Caco-2 (cell line): ENCODE results near the gene RAB3A. TPM values are rescaled to one million over a fixed set of nuclear protein-coding genes. Genes with fewer than 3 reads are reported as not detected.

ENCODE experiments used
- BruUV-seq: library from RNA; stranded (reverse); fragments of 400-500 nt; replicated peaks from 2 replicates; lab custom pipeline; 2021; lab: Mats Ljungman, UMichigan
- CTCF ChIA-PET: fragments of 300-600 bp; sonication (Branson Sonifier 250); formaldehyde crosslinking; loops from one replicate; lab custom pipeline; 2022; ENCODE audit warnings: antibody characterized with exemption; lab: Charles Lee
- POLR2A ChIA-PET: fragments of 300-600 bp; sonication (Branson Sonifier 250); formaldehyde crosslinking; loops from one replicate; lab custom pipeline; 2022; ENCODE audit warnings: antibody characterized with exemption; lab: Charles Lee
- DNase-seq, 2 experiments: peaks; one replicate each; pipeline versions ENCODE4 v3.0.0 to v3.0.0-alpha.2; 2020 to 2022
- H3K27me3 ChIP-seq: replicated peaks from 2 replicates; pipeline ENCODE4 v1.6.0; 2011; ENCODE audit warnings: low read length; ENCODE audit not compliant: control insufficient read depth, insufficient read depth
- H3K36me3 ChIP-seq: 2 replicates; pipeline ENCODE4 v1.5.1; 2011; ENCODE audit warnings: low read length; ENCODE audit not compliant: control insufficient read depth, insufficient read depth
- H3K4me1 ChIP-seq: fragments of 250-450 bp; sonication (Bioruptor Pico); 2 replicates; pipeline ENCODE4 v1.5.1; 2020; ENCODE audit warnings: mild to moderate bottlenecking
- H3K4me3 ChIP-seq: 2 replicates; pipeline ENCODE4 v1.5.1; 2011; ENCODE audit warnings: low read depth, mild to moderate bottlenecking, control low read depth, low read length
- H3K9me3 ChIP-seq: fragments of 250-450 bp; sonication (Bioruptor Pico); 2 replicates; pipeline ENCODE4 v1.5.1; 2020; ENCODE audit warnings: mild to moderate bottlenecking, moderate library complexity
- H3K27ac Mint-ChIP-seq: one replicate; pipeline ENCODE4 v1.8.0; 2022; ENCODE audit warnings: mixed read lengths; ENCODE audit not compliant: unreplicated experiment
- H3K27me3 Mint-ChIP-seq: one replicate; pipeline ENCODE4 v1.8.0; 2022; ENCODE audit warnings: mixed read lengths; ENCODE audit not compliant: insufficient read depth, unreplicated experiment
- H3K36me3 Mint-ChIP-seq: one replicate; pipeline ENCODE4 v1.8.0; 2022; ENCODE audit warnings: mild to moderate bottlenecking, mixed read lengths; ENCODE audit not compliant: insufficient read depth, unreplicated experiment
- H3K4me1 Mint-ChIP-seq: one replicate; pipeline ENCODE4 v1.8.0; 2022; ENCODE audit warnings: low read depth, mixed read lengths; ENCODE audit not compliant: unreplicated experiment
- H3K4me3 Mint-ChIP-seq: one replicate; pipeline ENCODE4 v1.8.0; 2022; ENCODE audit warnings: mild to moderate bottlenecking, moderate library complexity, mixed read lengths; ENCODE audit not compliant: unreplicated experiment
- H3K9me3 Mint-ChIP-seq: one replicate; pipeline ENCODE4 v1.8.0; 2022; ENCODE audit warnings: mixed read lengths; ENCODE audit not compliant: unreplicated experiment
- intact Hi-C: fragments of 100-400 bp; cut with micrococcal nuclease; formaldehyde crosslinking; loops from one replicate; pipeline ENCODE4 v1.10.0; 2022; ENCODE audit not compliant: unreplicated experiment
- total RNA-seq: library from RNA; stranded (reverse); gene quantifications from 2 replicates; pipeline ENCODE4 v1.2.3, GENCODE V29; 2022
- TF ChIP-seq, protein P1 (sequence below), 2 experiments: fragments of 200-600 bp in 1 of 2; IDR thresholded peaks; 1 replicate in 1 of 2; 2 replicates in 1 of 2; pipeline versions ENCODE4 v1.5.1 to v1.8.0; 2011 to 2022; ENCODE audit warnings: antibody characterized with exemption in 1 of 2, control low read depth in 1 of 2, inconsistent platforms in 1 of 2, low read depth in 1 of 2, low read length in 1 of 2, mild to moderate bottlenecking in 1 of 2, moderate library complexity in 1 of 2; ENCODE audit not compliant: insufficient read depth in 1 of 2, severe bottlenecking in 1 of 2, unreplicated experiment in 1 of 2

The RAB3A gene
- total RNA-seq, 1 experiment from 2014 or later, result 2.3 TPM

GRCh38 chr19:18219911-18220631 is 16.2 kb upstream of the RAB3A start:
- TF ChIP-seq, protein P1, sequence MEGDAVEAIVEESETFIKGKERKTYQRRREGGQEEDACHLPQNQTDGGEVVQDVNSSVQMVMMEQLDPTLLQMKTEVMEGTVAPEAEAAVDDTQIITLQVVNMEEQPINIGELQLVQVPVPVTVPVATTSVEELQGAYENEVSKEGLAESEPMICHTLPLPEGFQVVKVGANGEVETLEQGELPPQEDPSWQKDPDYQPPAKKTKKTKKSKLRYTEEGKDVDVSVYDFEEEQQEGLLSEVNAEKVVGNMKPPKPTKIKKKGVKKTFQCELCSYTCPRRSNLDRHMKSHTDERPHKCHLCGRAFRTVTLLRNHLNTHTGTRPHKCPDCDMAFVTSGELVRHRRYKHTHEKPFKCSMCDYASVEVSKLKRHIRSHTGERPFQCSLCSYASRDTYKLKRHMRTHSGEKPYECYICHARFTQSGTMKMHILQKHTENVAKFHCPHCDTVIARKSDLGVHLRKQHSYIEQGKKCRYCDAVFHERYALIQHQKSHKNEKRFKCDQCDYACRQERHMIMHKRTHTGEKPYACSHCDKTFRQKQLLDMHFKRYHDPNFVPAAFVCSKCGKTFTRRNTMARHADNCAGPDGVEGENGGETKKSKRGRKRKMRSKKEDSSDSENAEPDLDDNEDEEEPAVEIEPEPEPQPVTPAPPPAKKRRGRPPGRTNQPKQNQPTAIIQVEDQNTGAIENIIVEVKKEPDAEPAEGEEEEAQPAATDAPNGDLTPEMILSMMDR (IDR thresholded peaks at IDR 0.05; ENCODE audit: insufficient read depth in 1 of 2, low read depth in 1 of 2, low read length in 1 of 2, severe bottlenecking in 1 of 2, unreplicated experiment in 1 of 2), result no peak
- Mint-ChIP-seq H3K27me3 (no peaks in the 10 kb centered on the region), H3K4me1 (peaks cover 4% of the 10 kb centered on the region), H3K27ac (no peak overlapping the region), H3K9me3 (no peaks in the 10 kb centered on the region), H3K4me3 (no peak overlapping the region), H3K36me3 (peaks cover 26% of the 10 kb centered on the region)
- Histone ChIP-seq H3K27me3 (no peaks in the 10 kb centered on the region), H3K4me1 (0 out of 2 replicates have a peak, but pooled peaks cover 3% of the 10 kb centered on the region), H3K4me3 (no peak overlapping the region), H3K9me3 (no peaks in the 10 kb centered on the region), H3K36me3 (no peaks in the 10 kb centered on the region)
- ChIA-PET POLR2A (interaction anchor here (0.6 kb wide), 1 partner anchor 265 kb away, joined by 6 read pairs; no protein-coding TSS in a partner anchor), CTCF (interaction anchor here (1.4 to 1.6 kb wide), 3 partner anchors 10 to 107 kb away, joined by 3 to 5 read pairs (median 5); no protein-coding TSS in a partner anchor)
- BruUV-seq, result no TSS peak
- DNase-seq, result no peak
- intact Hi-C loops, result no loop called here

GRCh38 chr19:18218600-18218999 is 14.8 kb upstream of the RAB3A start:
- intact Hi-C loops, result no loop called here
- Mint-ChIP-seq H3K27me3 (no peaks in the 10 kb centered on the region), H3K36me3 (peaks cover 12% of the 10 kb centered on the region)

DNA sequence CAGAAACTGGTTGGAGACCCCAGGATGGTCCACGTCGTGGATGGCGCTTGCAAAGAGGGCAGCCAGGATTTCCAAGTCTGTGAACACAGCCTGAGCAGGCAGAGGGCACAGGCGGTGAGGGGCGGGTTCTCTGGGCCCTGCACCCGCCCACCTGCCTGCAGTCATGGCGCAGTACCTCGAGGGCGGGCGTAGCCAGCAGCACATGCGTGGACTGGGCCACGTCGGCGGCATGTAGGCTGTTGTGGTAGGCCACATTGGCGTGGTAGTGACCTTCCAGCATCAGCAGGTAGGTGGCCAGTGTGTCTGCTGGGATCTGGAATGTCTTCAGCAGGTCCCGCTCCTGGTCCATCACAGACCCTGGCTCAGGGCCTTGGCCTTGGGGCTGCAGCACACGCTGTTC is 14.3 kb upstream of the RAB3A start:
- no peaks in the 10 kb centered on the region for H3K27me3 ChIP-seq
- H3K9me3 Mint-ChIP-seq, result no peaks in the 10 kb centered on the region
- H3K4me3 ChIP-seq, result no peak overlapping the region
- POLR2A ChIA-PET, result no interaction called here
- H3K4me3 Mint-ChIP-seq, result no peak overlapping the region
- no peak overlapping the region for H3K27ac Mint-ChIP-seq
- H3K4me1 Mint-ChIP-seq, result peaks cover 4% of the 10 kb centered on the region
- CTCF ChIA-PET, result no interaction called here
- H3K36me3 Mint-ChIP-seq, result peaks cover 10% of the 10 kb centered on the region
- no peaks in the 10 kb centered on the region for H3K27me3 Mint-ChIP-seq
- no peaks in the 10 kb centered on the region for H3K9me3 ChIP-seq
- TF ChIP-seq, protein P1 (IDR thresholded peaks at IDR 0.05; ENCODE audit: insufficient read depth in 1 of 2, low read depth in 1 of 2, low read length in 1 of 2, severe bottlenecking in 1 of 2, unreplicated experiment in 1 of 2), result no peak
- intact Hi-C loops, result no loop called here
- BruUV-seq, result no TSS peak
- H3K4me1 ChIP-seq, result no peaks in the 10 kb centered on the region
- DNase-seq, result no peak
- H3K36me3 ChIP-seq, result no peaks in the 10 kb centered on the region

More at GRCh38 chr19:18218600-18218999, 14.8 kb upstream of the RAB3A start:
- ChIA-PET POLR2A (no interaction called here), CTCF (interaction anchor here (1.6 kb wide), 1 partner anchor 10 kb away, joined by 5 read pairs; no protein-coding TSS in a partner anchor)
- no peak overlapping the region for H3K4me3 ChIP-seq
- no peak overlapping the region for H3K27ac Mint-ChIP-seq
- no peaks in the 10 kb centered on the region for H3K27me3 ChIP-seq
- no peak overlapping the region for H3K4me3 Mint-ChIP-seq
- no peaks in the 10 kb centered on the region for H3K9me3 Mint-ChIP-seq
- H3K4me1 Mint-ChIP-seq, result peaks cover 4% of the 10 kb centered on the region
- no peak for DNase-seq
- TF ChIP-seq, protein P1 (IDR thresholded peaks at IDR 0.05; ENCODE audit: insufficient read depth in 1 of 2, low read depth in 1 of 2, low read length in 1 of 2, severe bottlenecking in 1 of 2, unreplicated experiment in 1 of 2), result no peak
- no peaks in the 10 kb centered on the region for H3K4me1 ChIP-seq
- BruUV-seq, result no TSS peak
- H3K9me3 ChIP-seq, result no peaks in the 10 kb centered on the region
- no peaks in the 10 kb centered on the region for H3K36me3 ChIP-seq
